BLaER1 (cell line): ENCODE results near the gene CALM3.
A peak's percentile ranks its signal among the peaks of the same experiment; 100 is the strongest.
"Not testable (repeated sequence)": the region's sequence is repeated elsewhere in the genome, so short reads cannot be mapped to it uniquely, and the experiment has no call there.

ENCODE experiments used
- H3K27ac ChIP-seq: shearing (Covaris generic); formaldehyde crosslinking; 2 replicates; pipeline ENCODE4 v1.8.1; 2022
- H3K27me3 ChIP-seq: shearing (Covaris generic); formaldehyde crosslinking; 2 replicates; pipeline ENCODE4 v1.8.1; 2022
- H3K36me3 ChIP-seq: shearing (Covaris generic); formaldehyde crosslinking; 2 replicates; pipeline ENCODE4 v1.8.1; 2022
- H3K4me1 ChIP-seq: shearing (Covaris generic); formaldehyde crosslinking; 2 replicates; pipeline ENCODE4 v1.8.1; 2022
- H3K4me2 ChIP-seq: shearing (Covaris generic); formaldehyde crosslinking; 2 replicates; pipeline ENCODE4 v1.8.1; 2022
- H3K4me3 ChIP-seq: shearing (Covaris generic); formaldehyde crosslinking; 2 replicates; pipeline ENCODE4 v1.8.1; 2022
- H3K9ac ChIP-seq: shearing (Covaris generic); formaldehyde crosslinking; 2 replicates; pipeline ENCODE4 v1.8.1; 2022
- H3K9me3 ChIP-seq: shearing (Covaris generic); formaldehyde crosslinking; 2 replicates; pipeline ENCODE4 v1.8.1; 2022
- H4K20me1 ChIP-seq: shearing (Covaris generic); formaldehyde crosslinking; 2 replicates; pipeline ENCODE4 v1.8.1; 2022
- Cebpa-rat ChIP-seq: shearing (Covaris generic); IDR thresholded peaks from 2 replicates; pipeline ENCODE4 v1.8.1; 2022

Gene CALM3

DNA sequence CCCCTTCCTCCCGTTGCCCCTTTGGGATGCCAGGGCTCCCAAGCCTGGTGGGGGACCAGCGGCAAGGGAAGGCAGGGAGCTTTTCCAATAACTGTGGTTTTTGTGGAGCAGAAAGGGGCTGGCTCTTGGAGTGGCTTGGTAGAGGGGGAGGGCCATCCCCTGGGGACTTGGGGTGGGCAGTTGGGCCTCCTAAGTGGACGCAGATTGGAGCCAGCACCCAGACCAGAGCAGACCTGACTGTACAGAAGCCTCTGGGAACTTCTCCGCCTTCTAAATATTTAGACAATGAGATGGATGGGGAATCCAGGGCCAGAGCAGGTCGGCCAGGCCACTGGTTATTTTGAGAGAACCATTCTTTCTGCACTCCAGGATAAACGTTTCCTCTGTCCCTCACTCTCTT, 19.6 kb downstream of the CALM3 start:
- Histone ChIP-seq H3K27ac (peak overlapping the region; percentile 55; the same call in 1 of the 2 replicates), H3K9me3 (no peaks in the 10 kb centered on the region), H3K36me3 (no peaks in the 10 kb centered on the region), H3K4me3 (no peak overlapping the region), H3K27me3 (no peaks in the 10 kb centered on the region), H4K20me1 (no peaks in the 10 kb centered on the region), H3K9ac (0 out of 2 replicates have a peak overlapping the region, but pooled peaks have one; percentile 3), H3K4me2 (peak overlapping the region; percentile 81), H3K4me1 (peaks cover 93% of the 10 kb centered on the region)
- TF ChIP-seq Cebpa-rat, result no peak

DNA sequence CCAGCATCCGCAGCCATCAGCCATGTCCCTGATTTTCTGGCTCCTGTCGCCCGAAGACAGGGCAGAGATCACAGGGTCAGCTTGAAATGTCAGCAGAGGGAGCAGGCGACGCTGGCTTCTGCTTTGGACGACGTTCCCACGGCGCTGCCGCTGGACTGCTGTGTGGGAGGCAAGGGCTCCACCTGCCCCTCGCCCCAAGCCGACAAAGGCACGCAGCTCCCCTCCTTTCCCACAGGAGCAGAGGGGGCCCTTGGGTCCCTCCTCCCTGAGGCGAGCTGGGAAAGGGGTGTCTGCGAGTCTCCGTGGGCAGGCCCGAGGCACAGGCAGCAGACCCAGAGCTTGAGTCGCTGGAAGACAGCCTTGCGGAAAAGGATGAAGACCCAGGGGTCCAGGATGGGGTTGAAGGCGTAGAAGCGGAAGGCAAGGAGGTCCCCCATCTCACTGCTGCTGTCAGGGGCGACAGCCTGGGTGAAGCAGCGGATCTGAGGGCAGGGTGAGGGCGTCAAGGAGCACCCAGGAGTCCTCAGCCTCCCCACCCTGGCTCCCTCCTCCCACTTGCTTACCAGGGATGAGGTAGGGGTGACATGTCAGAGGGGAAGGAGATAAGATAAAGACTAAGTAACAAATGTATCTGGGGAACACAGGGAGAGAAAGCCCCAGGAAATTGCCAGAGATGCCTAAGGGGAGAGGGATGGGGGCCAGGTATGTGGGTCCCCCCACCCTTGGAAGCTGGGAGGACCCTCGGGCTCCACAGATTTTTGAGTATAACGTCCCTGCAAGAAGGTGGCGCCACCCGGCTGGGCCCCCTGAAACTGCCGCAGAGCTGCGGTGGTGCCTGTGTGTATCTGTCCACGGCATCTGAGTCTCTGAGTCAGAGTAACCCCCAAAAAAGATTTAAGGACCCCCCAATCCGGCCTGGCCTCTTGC, 20.3 kb downstream of the CALM3 start:
- H3K27me3 ChIP-seq, result no peaks in the 10 kb centered on the region
- peak overlapping the region; percentile 81 for H3K4me2 ChIP-seq
- peaks cover 93% of the 10 kb centered on the region for H3K4me1 ChIP-seq
- H3K27ac ChIP-seq, result peak overlapping the region; percentile 26; the same call in 1 of the 2 replicates
- no peak for TF ChIP-seq Cebpa-rat
- no peak overlapping the region for H3K4me3 ChIP-seq
- no peaks in the 10 kb centered on the region for H4K20me1 ChIP-seq
- no peaks in the 10 kb centered on the region for H3K36me3 ChIP-seq
- H3K9ac ChIP-seq, result 0 out of 2 replicates have a peak overlapping the region, but pooled peaks have one; percentile 3
- no peaks in the 10 kb centered on the region for H3K9me3 ChIP-seq

DNA sequence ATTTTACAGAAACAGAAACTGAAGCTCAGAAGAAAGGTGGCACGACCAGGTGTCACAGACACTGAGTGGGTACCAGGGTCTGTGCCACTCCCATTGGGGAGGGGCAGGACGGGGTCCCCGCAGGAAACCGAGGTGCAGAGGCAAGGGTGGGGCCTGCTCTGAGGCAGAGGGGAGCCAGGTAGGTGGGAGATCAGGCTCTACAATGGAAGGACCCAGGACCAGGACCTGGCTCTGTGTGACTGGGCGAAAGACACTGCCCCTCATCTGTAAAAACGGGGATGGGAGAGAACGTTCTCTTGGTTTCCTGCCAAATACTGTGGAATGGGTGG, 21.0 kb downstream of the CALM3 start:
- Histone ChIP-seq H3K27ac (no peak overlapping the region), H3K9ac (no peak overlapping the region), H3K4me3 (no peak overlapping the region), H3K9me3 (no peaks in the 10 kb centered on the region), H3K27me3 (no peaks in the 10 kb centered on the region), H3K36me3 (no peaks in the 10 kb centered on the region), H3K4me2 (peak overlapping the region; percentile 81; the same call in 1 of the 2 replicates), H4K20me1 (no peaks in the 10 kb centered on the region), H3K4me1 (peaks cover 93% of the 10 kb centered on the region)
- no peak for TF ChIP-seq Cebpa-rat

DNA sequence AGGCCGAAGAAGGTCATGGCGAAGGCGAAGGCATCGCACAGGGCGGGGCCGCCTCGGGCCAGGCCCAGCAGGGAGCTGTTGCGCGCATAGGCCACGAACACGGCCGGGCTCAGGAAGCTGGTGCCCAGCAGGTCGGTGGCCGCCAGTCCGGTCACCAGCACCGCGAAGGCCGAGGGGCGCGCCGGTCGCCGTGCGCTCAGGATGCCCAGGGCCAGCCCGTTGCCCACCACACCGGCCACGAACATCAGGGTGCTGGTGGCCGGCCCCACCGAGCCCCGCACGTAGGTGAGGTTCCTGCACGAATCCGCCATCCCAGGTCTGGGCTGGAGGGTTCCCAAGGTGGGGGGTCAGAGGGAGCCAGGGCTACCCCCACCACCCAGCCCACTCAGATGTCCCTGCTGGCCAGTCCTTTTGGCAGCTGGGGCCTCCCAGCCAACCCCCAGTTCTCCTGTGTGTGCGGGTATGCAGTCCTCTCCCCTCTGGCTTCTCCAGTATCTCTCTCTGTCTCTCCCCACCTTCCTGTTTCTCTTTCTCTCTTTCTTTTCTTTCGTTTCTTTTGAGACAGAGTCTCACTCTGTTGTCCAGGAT, 22.9 kb downstream of the CALM3 start:
- Histone ChIP-seq H3K4me1 (peaks cover 87% of the 10 kb centered on the region), H3K4me2 (peak overlapping the region; percentile 80), H3K27me3 (no peaks in the 10 kb centered on the region)

DNA sequence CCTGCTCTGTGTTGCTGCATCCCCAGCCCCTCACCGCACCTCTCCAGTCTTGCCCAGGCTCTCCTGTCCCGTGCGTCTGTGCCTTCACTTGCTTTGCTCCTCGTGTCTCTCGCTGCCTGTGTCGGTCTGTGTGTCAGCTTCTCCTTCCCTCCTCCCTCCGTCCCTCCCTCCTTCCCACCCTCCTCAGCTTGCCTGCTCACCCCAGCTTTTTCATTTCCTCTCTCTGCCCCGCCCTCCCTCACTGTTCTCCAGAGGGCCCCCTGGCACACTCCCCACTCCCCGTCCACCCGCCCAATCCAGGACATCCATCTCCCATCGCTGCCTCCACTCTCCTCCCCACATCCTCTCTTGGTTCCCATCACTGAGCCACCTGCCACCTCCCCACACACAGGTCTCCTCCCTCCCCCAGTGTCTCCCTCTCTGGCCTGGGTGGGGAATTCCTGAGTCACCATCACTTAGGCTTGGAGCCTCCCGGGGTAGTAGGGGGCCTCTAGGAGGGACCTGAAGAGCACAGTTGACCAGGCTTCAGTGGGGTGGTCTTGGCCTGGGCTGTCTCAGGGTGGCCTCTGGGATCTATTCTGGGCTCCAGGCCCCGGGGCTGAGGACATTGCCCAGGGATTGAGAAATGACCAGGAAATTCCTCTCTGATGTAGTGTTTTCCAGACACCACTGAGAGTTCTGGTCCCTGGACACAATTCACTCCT, 24.0 kb downstream of the CALM3 start, which contains the start of gene PTGIR:
PTGIR (minus strand) TSS at position 132 of the 704 bp plus-strand sequence. CDS start 864 bp downstream, outside the sequence.
- Histone ChIP-seq H3K4me2 (peak within 1 kb of the TSS; percentile 80), H3K9me3 (no peaks in the 10 kb centered on the region), H3K27ac (peak within 1 kb of the TSS; percentile 77), H4K20me1 (no peaks in the 10 kb centered on the region), H3K4me1 (peaks cover 87% of the 10 kb centered on the region), H3K4me3 (0 out of 2 replicates have a peak within 1 kb of the TSS, but pooled peaks have one; percentile 11), H3K36me3 (no peaks in the 10 kb centered on the region), H3K9ac (peak within 1 kb of the TSS; percentile 48; the same call in 1 of the 2 replicates), H3K27me3 (no peaks in the 10 kb centered on the region)
- TF ChIP-seq Cebpa-rat, result no peak

More for the DNA sequence above, 22.9 kb downstream of the CALM3 start:
- H3K9me3 ChIP-seq, result no peaks in the 10 kb centered on the region
- H3K4me3 ChIP-seq, result 0 out of 2 replicates have a peak overlapping the region, but pooled peaks have one; percentile 11
- peak overlapping the region; percentile 62 for H3K27ac ChIP-seq
- TF ChIP-seq Cebpa-rat, result no peak
- H4K20me1 ChIP-seq, result no peaks in the 10 kb centered on the region
- peak overlapping the region; percentile 43; the same call in 1 of the 2 replicates for H3K9ac ChIP-seq
- H3K36me3 ChIP-seq, result no peaks in the 10 kb centered on the region

DNA sequence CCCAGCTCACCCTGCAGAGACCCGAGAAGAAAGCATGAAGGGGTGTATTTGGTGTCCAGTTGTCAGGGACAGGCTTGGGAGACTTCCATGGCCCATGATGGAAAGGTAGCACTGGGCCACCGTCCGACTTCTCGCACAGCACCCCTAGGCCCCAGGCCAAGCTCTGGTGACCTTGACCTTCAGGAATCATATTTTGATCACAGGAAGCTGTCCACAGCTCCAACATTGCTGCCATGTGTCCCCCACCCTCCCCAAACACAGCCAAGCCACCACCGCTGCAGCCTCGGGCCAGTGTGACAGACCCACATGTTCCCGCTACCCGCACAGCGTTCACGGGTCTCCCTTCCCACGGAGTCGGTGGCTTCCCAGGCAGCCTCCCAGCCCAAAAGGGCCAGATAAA, 24.6 kb downstream of the CALM3 start:
- Histone ChIP-seq H3K4me1 (peaks cover 83% of the 10 kb centered on the region), H3K9me3 (no peaks in the 10 kb centered on the region), H3K27me3 (no peaks in the 10 kb centered on the region), H4K20me1 (no peaks in the 10 kb centered on the region), H3K4me3 (no peak overlapping the region), H3K27ac (peak overlapping the region; percentile 77), H3K4me2 (peak overlapping the region; percentile 80), H3K36me3 (no peaks in the 10 kb centered on the region), H3K9ac (no peak overlapping the region; the same call in 1 of the 2 replicates)
- TF ChIP-seq Cebpa-rat, result no peak

DNA sequence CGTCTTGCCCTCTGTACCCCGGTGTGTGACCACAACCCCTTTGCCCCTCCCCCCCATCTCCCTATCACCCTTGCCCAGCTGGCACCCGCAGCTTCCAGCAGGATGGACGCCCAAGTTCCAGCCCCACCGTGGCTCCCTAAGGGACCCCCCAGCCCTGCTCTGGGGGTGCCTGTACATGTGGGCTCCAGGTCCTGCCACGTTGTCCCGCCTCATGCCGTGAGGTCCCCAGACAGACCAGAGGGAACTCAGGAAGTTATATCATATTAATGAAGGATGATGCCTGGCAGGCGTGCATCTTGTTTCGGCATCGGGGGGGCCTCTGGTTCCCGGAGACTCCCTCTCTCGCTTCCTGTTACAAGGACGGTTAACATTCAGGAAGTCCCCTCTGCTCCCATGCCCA, 25.3 kb downstream of the CALM3 start:
- no peak for TF ChIP-seq Cebpa-rat
- Histone ChIP-seq H3K4me2 (peak overlapping the region; percentile 80), H3K36me3 (no peaks in the 10 kb centered on the region), H3K9ac (peak overlapping the region; percentile 61; the same call in 1 of the 2 replicates), H3K9me3 (no peaks in the 10 kb centered on the region), H3K4me1 (peaks cover 83% of the 10 kb centered on the region), H3K27ac (peak overlapping the region; percentile 77), H4K20me1 (no peaks in the 10 kb centered on the region), H3K27me3 (no peaks in the 10 kb centered on the region), H3K4me3 (0 out of 2 replicates have a peak overlapping the region, but pooled peaks have one; percentile 15)

DNA sequence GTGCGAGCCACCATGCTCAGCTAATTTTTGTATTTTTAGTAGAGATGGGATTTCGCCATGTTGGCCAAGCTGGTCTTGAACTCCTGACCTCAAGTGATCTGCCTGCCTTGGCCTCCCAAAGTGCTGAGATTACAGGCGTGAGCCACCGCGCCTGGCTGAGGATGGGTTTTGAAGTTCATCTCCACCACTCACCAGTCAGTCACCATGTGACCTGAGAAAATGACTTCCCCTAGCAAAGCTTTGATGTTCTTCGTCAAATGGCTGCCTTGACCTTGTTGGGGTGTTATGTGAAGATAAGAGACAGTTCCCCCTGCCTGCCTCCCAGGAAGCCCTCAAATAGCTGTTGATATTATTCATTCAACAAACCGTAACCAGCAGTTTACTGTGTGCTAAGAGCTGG, 27.8 kb downstream of the CALM3 start:
- not testable (repeated sequence) for H3K9ac ChIP-seq, H4K20me1 ChIP-seq, H3K36me3 ChIP-seq, H3K27ac ChIP-seq, H3K27me3 ChIP-seq, H3K9me3 ChIP-seq, H3K4me3 ChIP-seq
- Histone ChIP-seq H3K4me1 (peaks cover 77% of the 10 kb centered on the region), H3K4me2 (peak overlapping the region; percentile 9; the same call in 1 of the 2 replicates)

DNA sequence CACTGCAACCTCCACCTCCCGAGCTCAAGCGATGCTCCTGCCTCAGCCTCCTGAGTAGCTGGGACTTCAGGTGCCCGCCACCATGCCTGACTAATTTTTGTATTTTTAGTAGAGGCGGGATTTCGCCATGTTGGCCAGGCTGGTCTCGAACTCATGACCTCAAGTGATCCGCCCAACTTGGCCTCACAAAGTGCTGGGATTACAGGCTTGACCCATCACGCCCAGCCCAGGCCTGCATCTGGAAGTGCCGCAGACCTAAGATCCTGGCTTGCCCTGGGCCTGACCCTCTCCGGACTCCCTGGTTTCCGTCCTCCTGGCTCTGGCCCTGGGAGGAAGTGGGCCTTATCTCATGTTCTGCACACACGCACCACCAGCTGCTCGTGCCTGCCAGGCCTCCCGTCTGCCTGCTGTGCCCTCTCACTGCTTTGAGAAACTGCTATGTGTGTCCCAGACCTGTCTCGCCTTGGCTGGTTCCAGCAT, 28.5 kb downstream of the CALM3 start:
- no peaks in the 10 kb centered on the region for H4K20me1 ChIP-seq
- peaks cover 74% of the 10 kb centered on the region for H3K4me1 ChIP-seq
- no peaks in the 10 kb centered on the region for H3K9me3 ChIP-seq
- 0 out of 2 replicates have a peak overlapping the region, but pooled peaks have one; percentile 8 for H3K27ac ChIP-seq
- H3K36me3 ChIP-seq, result no peaks in the 10 kb centered on the region
- peaks cover 11% of the 10 kb centered on the region for H3K27me3 ChIP-seq
- no peak for TF ChIP-seq Cebpa-rat
- no peak overlapping the region for H3K4me3 ChIP-seq
- H3K9ac ChIP-seq, result no peak overlapping the region
- H3K4me2 ChIP-seq, result peak overlapping the region; percentile 9; the same call in 1 of the 2 replicates
